HepG2 (cell line): ENCODE results near the gene METRNL. TPM values are rescaled to one million over a fixed set of nuclear protein-coding genes. Genes with fewer than 3 reads are reported as not detected.

Experiments used
- ATAC-seq: fragments of 200-7000 bp; cut with Tn5 transposase; 3 replicates; pipeline ENCODE4 v1.9.1; 2020; ENCODE audit warnings: mild to moderate bottlenecking, moderate library complexity
- BruUV-seq: library from RNA; stranded (reverse); fragments of 400-500 nt; replicated peaks from 2 replicates; lab custom pipeline; 2021; lab: Mats Ljungman, UMichigan
- CTCF ChIA-PET: fragments of 300-600 bp; formaldehyde crosslinking; extraction: SDS; loops from one replicate; lab custom pipeline; 2021; ENCODE audit warnings: low total read pairs, inconsistent platforms, low intra/inter-chr PET ratio; lab: Yijun Ruan, JAX
- POLR2A ChIA-PET: fragments of 350-600 bp; sonication (Branson Sonifier 250); formaldehyde crosslinking; loops from one replicate; lab custom pipeline; 2020; ENCODE audit warnings: antibody characterized with exemption, inconsistent platforms; lab: Yijun Ruan, JAX
- DNase-seq: peaks from one replicate; pipeline ENCODE4 v3.0.0-alpha.2; 2015; ENCODE audit warnings: low spot score
- FAIRE-seq: peaks from 3 replicates; lab custom pipeline; 2011; peaks lifted over from hg19 to GRCh38; lab: Jason Lieb, UNC
- H2AFZ ChIP-seq: one replicate; pipeline ENCODE4 v1.6.1; 2011; ENCODE audit warnings: low read length, inconsistent platforms
- H3K27ac ChIP-seq: fragments of 300-600 bp; 3 replicates; pipeline ENCODE4 v1.8.0; 2011; ENCODE audit warnings: mixed run types, mild to moderate bottlenecking, mixed read lengths, low read length, inconsistent platforms; ENCODE audit not compliant: insufficient read depth; ENCODE audit errors: extremely low read length
- H3K27me3 ChIP-seq, 2 experiments: fragments of 200-600 bp in 1 of 2; 2 replicates in 1 of 2; 3 replicates in 1 of 2; pipeline versions ENCODE4 v1.6.0 to v1.8.0; 2011; ENCODE audit warnings: low read length in 2 of 2, mild to moderate bottlenecking in 2 of 2, moderate library complexity in 2 of 2, inconsistent platforms in 1 of 2; ENCODE audit not compliant: insufficient read depth in 2 of 2, control insufficient read depth in 1 of 2
- H3K36me3 ChIP-seq, 2 experiments: fragments of 200-600 bp in 1 of 2; replicated peaks in 1 of 2; 2 replicates in 1 of 2; 3 replicates in 1 of 2; pipeline versions ENCODE4 v1.5.1 to v1.8.0; 2011; ENCODE audit warnings: low read length in 2 of 2, inconsistent platforms in 1 of 2; ENCODE audit not compliant: insufficient read depth in 2 of 2, control insufficient read depth in 1 of 2
- H3K4me1 ChIP-seq: 2 replicates; pipeline ENCODE4 v1.5.1; 2012; ENCODE audit warnings: low read length, inconsistent platforms; ENCODE audit not compliant: insufficient read depth
- H3K4me2 ChIP-seq: 2 replicates; pipeline ENCODE4 v1.6.0; 2011; ENCODE audit warnings: low read depth, low read length, inconsistent platforms
- H3K4me3 ChIP-seq, 3 experiments: fragments of 200-600 bp in 1 of 3; sonication (generic), shearing (Covaris generic) in 1 of 3; replicated peaks in 1 of 3; 2 replicates each; pipeline ENCODE4 v1.5.1; 2011 to 2016; ENCODE audit warnings: low read length in 3 of 3, inconsistent platforms in 2 of 3, low read depth in 2 of 3, mild to moderate bottlenecking in 2 of 3, control low read depth in 1 of 3, mixed read lengths in 1 of 3; ENCODE audit not compliant: insufficient read depth in 1 of 3
- H3K79me2 ChIP-seq: one replicate; pipeline ENCODE4 v1.6.1; 2011; ENCODE audit warnings: low read length, inconsistent platforms; ENCODE audit not compliant: insufficient read depth
- H3K9ac ChIP-seq: 2 replicates; pipeline ENCODE4 v1.6.0; 2011; ENCODE audit warnings: mild to moderate bottlenecking, low read depth, low read length, inconsistent platforms; ENCODE audit not compliant: insufficient read depth
- H3K9me3 ChIP-seq: 2 replicates; pipeline ENCODE4 v1.5.1; 2012; ENCODE audit warnings: mild to moderate bottlenecking, low read length
- H4K20me1 ChIP-seq: 2 replicates; pipeline ENCODE4 v1.6.0; 2011; ENCODE audit warnings: inconsistent platforms, mild to moderate bottlenecking, low read length, moderate library complexity; ENCODE audit not compliant: insufficient read depth
- ATM ChIP-seq: fragments of 450-650 bp; IDR thresholded peaks from 2 replicates; pipeline ENCODE4 v1.7.1; 2017; ENCODE audit warnings: mild to moderate bottlenecking, borderline replicate concordance
- FOXK2 ChIP-seq: fragments of 450-650 bp; IDR thresholded peaks from 2 replicates; pipeline ENCODE4 v1.6.1; 2016
- GZF1 ChIP-seq: sonication (generic); formaldehyde crosslinking; IDR thresholded peaks from 2 replicates; pipeline ENCODE4 v1.5.1; 2020; ENCODE audit warnings: mild to moderate bottlenecking, missing genetic modification reagents
- KDM2A ChIP-seq: sonication (generic); formaldehyde crosslinking; IDR thresholded peaks from 2 replicates; pipeline ENCODE4 v1.4.0; 2020; ENCODE audit warnings: low read depth, missing genetic modification reagents, borderline replicate concordance
- SMARCE1 ChIP-seq: fragments of 450-650 bp; IDR thresholded peaks from 2 replicates; pipeline ENCODE4 v1.6.1; 2017; ENCODE audit warnings: borderline replicate concordance
- SP4 ChIP-seq: sonication (generic); formaldehyde crosslinking; IDR thresholded peaks from 2 replicates; pipeline ENCODE4 v1.8.1; 2023; ENCODE audit warnings: mild to moderate bottlenecking, missing genetic modification reagents
- XRCC5 ChIP-seq: fragments of 200-400 bp; formaldehyde crosslinking; optimal IDR thresholded peaks from 2 replicates; pipeline ENCODE3; 2017; ENCODE audit warnings: mild to moderate bottlenecking, low read length
- ZNF800 ChIP-seq: sonication (generic); formaldehyde crosslinking; IDR thresholded peaks from 2 replicates; pipeline ENCODE4 v1.4.0; 2020; ENCODE audit warnings: missing genetic modification reagents
- WGBS: methylation state at CpG from one replicate; pipeline ENCODE4 v1.1.6; 2017; ENCODE audit warnings: low lambda C conversion rate; 5-methylcytosine and 5-hydroxymethylcytosine counted together
- in situ Hi-C: cut with HindIII; loops from 2 replicates; pipeline ENCODE4 v1.10.0; 2017; ENCODE audit warnings: low pct_unique_long_range_greater_than_20kb; ENCODE audit not compliant: extremely low pct_ligation_motif_present
- intact Hi-C: fragments of 100-400 bp; cut with micrococcal nuclease; formaldehyde crosslinking; loops from one replicate; pipeline ENCODE4 v1.10.0; 2022; ENCODE audit not compliant: unreplicated experiment
- polyA plus RNA-seq, 8 experiments: library from polyadenylated mRNA; depleted of rRNA in 3 of 8; stranded (reverse) in 7 of 8; unstranded in 1 of 8; fragments of >200 nt; fragmentation: Illumina TruSeq in 4 of 8; extraction: Trizol in 4 of 8; gene quantifications; 2 replicates each; pipeline versions ENCODE4 v1.2.1 to v1.2.3, GENCODE V29; 2011 to 2016; ENCODE audit warnings: low read depth in 4 of 8, missing spikeins in 1 of 8, mixed read lengths in 1 of 8; ENCODE audit not compliant: insufficient read depth in 1 of 8
- total RNA-seq, 5 experiments: library from RNA; depleted of rRNA; stranded (reverse); fragments of >200 nt; fragmentation: Illumina TruSeq; extraction: Trizol; gene quantifications; 2 replicates each; pipeline ENCODE4 v1.2.3, GENCODE V29; 2016; ENCODE audit warnings: low read depth in 1 of 5

Gene METRNL
- total and polyA plus RNA-seq, 2 of the 13 experiments (the other 11 are each of a cell fraction or from before 2014, with no cell fraction given): 0.66 to 0.84 TPM

DNA sequence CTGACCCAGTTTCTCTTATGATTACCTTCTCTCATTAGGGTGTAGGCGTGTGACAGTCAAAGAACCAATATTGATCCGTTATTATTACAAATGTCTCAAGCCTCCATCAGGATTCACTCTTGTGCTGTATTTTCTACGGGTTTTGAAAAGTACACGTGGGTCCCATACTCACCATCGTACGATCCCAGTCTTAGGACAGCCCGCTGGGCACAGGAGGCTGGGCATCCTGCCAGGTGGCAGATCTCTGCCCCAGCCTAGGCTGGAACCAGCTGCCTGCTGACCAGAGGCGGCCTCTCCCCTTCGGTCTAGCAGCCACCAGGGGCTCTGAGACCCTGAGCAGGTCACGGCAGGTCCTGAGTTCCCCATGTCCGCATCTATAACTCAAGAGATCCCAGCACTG is 2.0 kb upstream of the METRNL start:
- TF ChIP-seq ZNF800 (CRISPR knock-in tag) (0 out of 2 replicates have a peak, but pooled peaks have one; percentile 37), SP4 (CRISPR knock-in tag) (0 out of 2 replicates have a peak, but pooled peaks have one; percentile 33), GZF1 (CRISPR knock-in tag) (no peak), FOXK2 (no peak)
- DNase-seq (no peak), FAIRE-seq (no peak), ATAC-seq (peak; percentile 45)
- peaks cover 56 to 83% of the 10 kb centered on the region in 2 experiments for H3K27me3 ChIP-seq
- H4K20me1 ChIP-seq: peaks cover 26% of the 10 kb centered on the region; the same call in 1 of the 2 replicates
- no TSS peak for BruUV-seq
- no peak overlapping the region for H3K9ac ChIP-seq
- no peaks in the 10 kb centered on the region for H3K36me3 ChIP-seq
- H3K4me2 ChIP-seq: no peak overlapping the region
- no peak overlapping the region for H3K4me3 ChIP-seq
- H3K4me1 ChIP-seq: peaks cover 14% of the 10 kb centered on the region
- in situ Hi-C loops (no loop called here), intact Hi-C loops (no loop called here)
- ChIA-PET POLR2A (interaction anchor here (1.0 kb wide), 1 partner anchor 29 kb away, joined by 3 read pairs; no protein-coding TSS in a partner anchor), CTCF (interaction anchor here (1.5 to 1.6 kb wide), 2 partner anchors 126 to 128 kb away, joined by 4 to 7 read pairs; no protein-coding TSS in a partner anchor)
- no peak overlapping the region for H2AFZ ChIP-seq
- WGBS: 19% methylated on average over 10 of the region's 11 CpGs
- H3K79me2 ChIP-seq: no peaks in the 10 kb centered on the region
- H3K9me3 ChIP-seq: no peaks in the 10 kb centered on the region
- H3K27ac ChIP-seq: no peak overlapping the region

DNA sequence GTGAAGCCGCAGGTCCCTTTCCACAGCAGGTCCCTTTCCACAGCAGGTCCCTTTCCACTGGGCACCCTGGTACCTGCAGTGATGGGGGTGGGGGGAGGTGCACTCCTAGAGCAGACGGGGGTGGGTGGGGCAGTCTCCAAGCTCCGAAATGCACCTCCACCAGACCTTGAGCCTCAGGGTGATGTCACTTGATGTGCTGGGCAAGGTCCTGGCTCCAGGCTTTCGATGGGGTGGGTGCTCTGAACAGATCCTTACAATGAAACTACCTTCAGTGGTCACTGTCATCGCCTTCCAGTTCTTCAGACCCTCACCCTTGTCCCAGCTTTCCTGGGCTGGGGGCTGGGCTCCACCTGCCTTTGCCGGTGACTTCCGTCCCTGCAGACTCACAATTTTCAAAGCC is 1.5 kb upstream of the METRNL start:
- POLR2A ChIA-PET: interaction anchor here (0.6 kb wide), 1 partner anchor 29 kb away, joined by 3 read pairs; no protein-coding TSS in a partner anchor
- 0 out of 2 replicates have a peak overlapping the region, but pooled peaks have one; percentile 68 for H3K4me2 ChIP-seq
- no peaks in the 10 kb centered on the region for H3K79me2 ChIP-seq
- H4K20me1 ChIP-seq: peaks cover 27% of the 10 kb centered on the region; the same call in 1 of the 2 replicates
- intact Hi-C loops: no loop called here
- no peak overlapping the region for H3K9ac ChIP-seq
- no peak overlapping the region for H3K27ac ChIP-seq
- no peak for ATAC-seq
- in situ Hi-C loops: no loop called here
- 17% methylated on average over 4 of the region's 7 CpGs for WGBS
- no TSS peak for BruUV-seq
- peaks cover 14% of the 10 kb centered on the region for H3K4me1 ChIP-seq
- no peak for DNase-seq
- no peak overlapping the region; a peak in 1 of 6 replicates for H3K4me3 ChIP-seq
- no peaks in the 10 kb centered on the region for H3K9me3 ChIP-seq
- H3K36me3 ChIP-seq: no peaks in the 10 kb centered on the region
- H2AFZ ChIP-seq: no peak overlapping the region
- no peak for FAIRE-seq
- CTCF ChIA-PET: interaction anchor here (1.6 kb wide), 1 partner anchor 125 kb away, joined by 4 read pairs; no protein-coding TSS in a partner anchor
- peaks cover 56 to 84% of the 10 kb centered on the region in 2 experiments for H3K27me3 ChIP-seq
- no peak for TF ChIP-seq ATM
- no peak for TF ChIP-seq XRCC5
- no peak for TF ChIP-seq SMARCE1
- TF ChIP-seq KDM2A: no peak
